ENCODE measurements around the gene NFYA.

The NFYA gene

GRCh38 chr6:41046084-41046483 is 26.7 kb upstream of the NFYA start:
- no peak for DNase-seq (ENCODE audit: low read depth)

- DNase-seq (ENCODE audit: low read depth) = no peak
Observed at GRCh38 chr6:41047306-41047705, 25.5 kb upstream of the NFYA start.

- DNase-seq (ENCODE audit: low read depth) = no peak
Observed at GRCh38 chr6:41047745-41048732, 24.7 kb upstream of the NFYA start.

- DNase-seq (ENCODE audit: low read depth) = no peak
Observed at GRCh38 chr6:41049521-41049920, 23.3 kb upstream of the NFYA start.

GRCh38 chr6:41049955-41050354 is 22.8 kb upstream of the NFYA start:
- no peak for DNase-seq (ENCODE audit: low read depth)

GRCh38 chr6:41050536-41050935 is 22.2 kb upstream of the NFYA start:
- no peak for DNase-seq (ENCODE audit: low read depth)

GRCh38 chr6:41051873-41052272 is 20.9 kb upstream of the NFYA start:
- no peak for DNase-seq (ENCODE audit: low read depth)

GRCh38 chr6:41053041-41053440 is 19.7 kb upstream of the NFYA start, which contains the start of gene APOBEC2:
APOBEC2 (plus strand) TSS chr6:41053202; CDS start chr6:41053348, 146 bp downstream.
- no peak for DNase-seq (ENCODE audit: low read depth)

- DNase-seq (ENCODE audit: low read depth) = no peak
Observed at GRCh38 chr6:41054511-41054910, 18.3 kb upstream of the NFYA start.

GRCh38 chr6:41055149-41055548 is 17.6 kb upstream of the NFYA start:
- no peak for DNase-seq (ENCODE audit: low read depth)

GRCh38 chr6:41056768-41057490 is 15.8 kb upstream of the NFYA start:
- no peak for DNase-seq (ENCODE audit: low read depth)

- DNase-seq (ENCODE audit: low read depth) = no peak
Observed at GRCh38 chr6:41058783-41059181, 14.0 kb upstream of the NFYA start.

GRCh38 chr6:41059556-41059955 is 13.2 kb upstream of the NFYA start:
- no peak for DNase-seq (ENCODE audit: low read depth)

- DNase-seq (ENCODE audit: low read depth) = no peak
Observed at GRCh38 chr6:41061196-41061726, 11.5 kb upstream of the NFYA start.

- no peak for DNase-seq (ENCODE audit: low read depth)
Observed at GRCh38 chr6:41062056-41062455, 10.7 kb upstream of the NFYA start.

- no peak for DNase-seq (ENCODE audit: low read depth)
Observed at GRCh38 chr6:41063884-41064285, 8.9 kb upstream of the NFYA start.

- no peak for DNase-seq (ENCODE audit: low read depth)
Observed at GRCh38 chr6:41064841-41065240, 7.9 kb upstream of the NFYA start.

- no peak for DNase-seq (ENCODE audit: low read depth)
Observed at GRCh38 chr6:41065550-41066026, 7.2 kb upstream of the NFYA start.

- peak; percentile 52 for DNase-seq (ENCODE audit: low read depth)
Observed at GRCh38 chr6:41066867-41067304, 5.9 kb upstream of the NFYA start.

GRCh38 chr6:41071501-41071922 is 1.3 kb upstream of the NFYA start:
- DNase-seq (ENCODE audit: low read depth) = no peak

- peak; percentile 100 for DNase-seq (ENCODE audit: low read depth)
Observed at GRCh38 chr6:41071923-41072835, 595 bp upstream of the NFYA start, which contains the start of gene OARD1. OARD1 (minus strand) TSS chr6:41072356; CDS start chr6:41071634, 722 bp downstream.

Data from stimulated activated CD8-positive, alpha-beta memory T cell treated with anti-CD3 and anti-CD28 coated beads, Interleukin-12 subunit alpha, Interleukin-12 subunit beta, amount 100 ng/mL, for 1 hour (primary cell).